NB4 (cell line): ENCODE data around the gene CELA3A.
"Not testable (repeated sequence)": the region's sequence is repeated elsewhere in the genome, so short reads cannot be mapped to it uniquely, and the experiment has no call there.

Source experiments
- CTCF ChIP-seq: IDR thresholded peaks from one replicate; pipeline ENCODE4 v1.5.1; 2012; ENCODE audit warnings: low read depth, low read length
- POLR2A ChIP-seq: IDR thresholded peaks from 2 replicates; pipeline ENCODE4 v1.6.1; 2011; ENCODE audit warnings: mild to moderate bottlenecking; ENCODE audit not compliant: insufficient read length; ENCODE audit errors: extremely low read depth

- not testable (repeated sequence) for TF ChIP-seq CTCF, POLR2A
These were observed 19.3 kb upstream of the CELA3A start for GRCh38 chr1:21982122-21982521.
